UCSD-AML1 (cell line): ENCODE data around the gene THOC3.
"Not testable (repeated sequence)": the region's sequence is repeated elsewhere in the genome, so short reads cannot be mapped to it uniquely, and the experiment has no call there.

Experiments used
- DNase-seq: peaks from one replicate; lab custom pipeline; 2025; ENCODE audit not compliant: unreplicated experiment; lab: John Stamatoyannopoulos, UW

THOC3 gene

GRCh38 chr5:175967471-175968372 lies at the start of gene THOC3:
Gene THOC3 (minus strand): TSS chr5:175968315. CDS start chr5:175968208, 107 bp downstream.
- DNase-seq = not testable (repeated sequence)

- not testable (repeated sequence) for DNase-seq
Measured at GRCh38 chr5:176017324-176017723, 49.2 kb upstream of the THOC3 start.

GRCh38 chr5:176014360-176014759 lies 46.2 kb upstream of the THOC3 start:
- not testable (repeated sequence) for DNase-seq

- DNase-seq = not testable (repeated sequence)
Measured at GRCh38 chr5:176011088-176011487, 43.0 kb upstream of the THOC3 start.

- DNase-seq = not testable (repeated sequence)
Measured at GRCh38 chr5:176010202-176010601, 42.1 kb upstream of the THOC3 start.

GRCh38 chr5:176007220-176007619 lies 39.1 kb upstream of the THOC3 start:
- not testable (repeated sequence) for DNase-seq

- not testable (repeated sequence) for DNase-seq
Measured at GRCh38 chr5:176006819-176007218, 38.7 kb upstream of the THOC3 start.

- DNase-seq = not testable (repeated sequence)
Measured at GRCh38 chr5:175997979-175998378, 29.9 kb upstream of the THOC3 start.

GRCh38 chr5:175997495-175997894 lies 29.4 kb upstream of the THOC3 start:
- DNase-seq = not testable (repeated sequence)

GRCh38 chr5:175996791-175997190 lies 28.7 kb upstream of the THOC3 start:
- DNase-seq = not testable (repeated sequence)

- not testable (repeated sequence) for DNase-seq
Measured at GRCh38 chr5:175995506-175995905, 27.4 kb upstream of the THOC3 start.

- not testable (repeated sequence) for DNase-seq
Measured at GRCh38 chr5:175979371-175979995, 11.4 kb upstream of the THOC3 start.

GRCh38 chr5:175968381-175968780 lies 266 bp upstream of the THOC3 start:
- DNase-seq = not testable (repeated sequence)

GRCh38 chr5:175962329-175962728 lies 5.8 kb downstream of the THOC3 start:
- DNase-seq = not testable (repeated sequence)

GRCh38 chr5:175960228-175960627 lies 7.9 kb downstream of the THOC3 start:
- not testable (repeated sequence) for DNase-seq

- not testable (repeated sequence) for DNase-seq
Measured at GRCh38 chr5:175958515-175958914, 9.6 kb downstream of the THOC3 start.

GRCh38 chr5:175954107-175954506 lies 14.0 kb downstream of the THOC3 start:
- not testable (repeated sequence) for DNase-seq

GRCh38 chr5:175952810-175953209 lies 15.3 kb downstream of the THOC3 start:
- DNase-seq = not testable (repeated sequence)

GRCh38 chr5:175951339-175951969 lies 16.7 kb downstream of the THOC3 start:
- not testable (repeated sequence) for DNase-seq

- not testable (repeated sequence) for DNase-seq
Measured at GRCh38 chr5:175948329-175949108, 19.6 kb downstream of the THOC3 start.

GRCh38 chr5:175943253-175943652 lies 24.9 kb downstream of the THOC3 start:
- not testable (repeated sequence) for DNase-seq
